AG04449 (cell line): ENCODE measurements around the gene PPP2R5A.

Source experiments
- CTCF ChIA-PET: fragments of 350-600 bp; formaldehyde crosslinking; extraction: SDS; loops from one replicate; lab custom pipeline; 2021; ENCODE audit warnings: antibody characterized with exemption; lab: Yijun Ruan, JAX
- POLR2A ChIA-PET: fragments of 400-600, 350-600 bp; formaldehyde crosslinking; extraction: SDS; loops from one replicate; lab custom pipeline; 2020; ENCODE audit warnings: antibody characterized with exemption, inconsistent platforms; lab: Yijun Ruan, JAX
- DNase-seq: peaks from one replicate; pipeline ENCODE4 v3.0.0-alpha.2; 2010; ENCODE audit warnings: low read depth, low spot score
- H3K4me3 ChIP-seq: 2 replicates; pipeline ENCODE4 v1.5.1; 2011; ENCODE audit warnings: low read depth, mild to moderate bottlenecking, control low read depth, low read length
- TF ChIP-seq, protein P1 (sequence below): IDR thresholded peaks from one replicate; pipeline ENCODE4 v1.5.1; 2011; ENCODE audit warnings: mild to moderate bottlenecking, moderate library complexity, low read length, control low read depth, inconsistent platforms; ENCODE audit not compliant: insufficient read depth; ENCODE audit errors: missing control alignments

The PPP2R5A gene

DNA sequence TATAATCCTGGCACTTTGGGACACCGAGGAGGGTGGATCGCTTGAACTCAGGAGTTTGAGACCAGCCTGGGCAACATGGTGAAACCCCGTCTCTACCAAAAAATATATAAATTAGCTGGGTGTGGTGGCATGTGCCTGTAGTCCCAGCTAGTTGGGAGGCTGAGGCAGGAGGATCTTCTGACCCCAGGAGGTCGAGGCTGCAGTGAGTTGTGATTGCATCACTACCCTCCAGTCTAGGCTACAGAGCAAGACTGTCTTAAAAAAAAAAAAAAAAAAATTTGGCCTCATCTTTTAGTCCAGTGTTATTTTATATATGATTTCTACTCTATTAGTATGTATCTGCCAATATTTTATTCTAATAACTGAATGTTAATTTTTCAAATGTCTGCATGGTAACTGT, 59.7 kb downstream of the PPP2R5A start:
- no peak for DNase-seq
- H3K4me3 ChIP-seq, result no peak overlapping the region
- TF ChIP-seq, protein P1, sequence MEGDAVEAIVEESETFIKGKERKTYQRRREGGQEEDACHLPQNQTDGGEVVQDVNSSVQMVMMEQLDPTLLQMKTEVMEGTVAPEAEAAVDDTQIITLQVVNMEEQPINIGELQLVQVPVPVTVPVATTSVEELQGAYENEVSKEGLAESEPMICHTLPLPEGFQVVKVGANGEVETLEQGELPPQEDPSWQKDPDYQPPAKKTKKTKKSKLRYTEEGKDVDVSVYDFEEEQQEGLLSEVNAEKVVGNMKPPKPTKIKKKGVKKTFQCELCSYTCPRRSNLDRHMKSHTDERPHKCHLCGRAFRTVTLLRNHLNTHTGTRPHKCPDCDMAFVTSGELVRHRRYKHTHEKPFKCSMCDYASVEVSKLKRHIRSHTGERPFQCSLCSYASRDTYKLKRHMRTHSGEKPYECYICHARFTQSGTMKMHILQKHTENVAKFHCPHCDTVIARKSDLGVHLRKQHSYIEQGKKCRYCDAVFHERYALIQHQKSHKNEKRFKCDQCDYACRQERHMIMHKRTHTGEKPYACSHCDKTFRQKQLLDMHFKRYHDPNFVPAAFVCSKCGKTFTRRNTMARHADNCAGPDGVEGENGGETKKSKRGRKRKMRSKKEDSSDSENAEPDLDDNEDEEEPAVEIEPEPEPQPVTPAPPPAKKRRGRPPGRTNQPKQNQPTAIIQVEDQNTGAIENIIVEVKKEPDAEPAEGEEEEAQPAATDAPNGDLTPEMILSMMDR, result no peak
- ChIA-PET CTCF (interaction anchor here (0.7 to 1.4 kb wide), 5 partner anchors 21 to 664 kb away, joined by 3 to 6 read pairs (median 3); partner anchors contain the start of gene PACC1), POLR2A (no interaction called here)

DNA sequence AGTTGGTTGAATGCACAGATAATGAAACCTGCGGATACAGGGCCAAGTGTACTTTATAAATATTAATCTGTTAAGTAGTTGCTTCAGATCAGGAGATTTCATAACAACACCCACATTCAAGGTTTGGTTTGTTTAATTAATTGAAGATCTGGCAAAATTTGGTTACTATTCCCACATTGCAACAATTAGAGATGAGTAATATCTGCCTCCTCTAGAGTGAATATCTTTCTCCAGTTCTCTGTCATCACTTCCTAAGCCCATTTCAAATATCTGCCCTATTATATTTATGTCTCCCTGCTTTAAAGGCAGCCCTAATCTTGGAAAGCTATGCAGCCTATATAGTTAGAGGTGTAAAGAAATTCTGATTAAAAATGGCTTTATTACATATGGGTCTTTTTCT, 61.4 kb downstream of the PPP2R5A start:
- no peak overlapping the region for H3K4me3 ChIP-seq
- CTCF ChIA-PET, result interaction anchor here (1.0 to 1.8 kb wide), 2 partner anchors 20 to 276 kb away, joined by 4 to 7 read pairs; no protein-coding TSS in a partner anchor
- POLR2A ChIA-PET, result no interaction called here
- DNase-seq, result no peak
- TF ChIP-seq, protein P1, result no peak

DNA sequence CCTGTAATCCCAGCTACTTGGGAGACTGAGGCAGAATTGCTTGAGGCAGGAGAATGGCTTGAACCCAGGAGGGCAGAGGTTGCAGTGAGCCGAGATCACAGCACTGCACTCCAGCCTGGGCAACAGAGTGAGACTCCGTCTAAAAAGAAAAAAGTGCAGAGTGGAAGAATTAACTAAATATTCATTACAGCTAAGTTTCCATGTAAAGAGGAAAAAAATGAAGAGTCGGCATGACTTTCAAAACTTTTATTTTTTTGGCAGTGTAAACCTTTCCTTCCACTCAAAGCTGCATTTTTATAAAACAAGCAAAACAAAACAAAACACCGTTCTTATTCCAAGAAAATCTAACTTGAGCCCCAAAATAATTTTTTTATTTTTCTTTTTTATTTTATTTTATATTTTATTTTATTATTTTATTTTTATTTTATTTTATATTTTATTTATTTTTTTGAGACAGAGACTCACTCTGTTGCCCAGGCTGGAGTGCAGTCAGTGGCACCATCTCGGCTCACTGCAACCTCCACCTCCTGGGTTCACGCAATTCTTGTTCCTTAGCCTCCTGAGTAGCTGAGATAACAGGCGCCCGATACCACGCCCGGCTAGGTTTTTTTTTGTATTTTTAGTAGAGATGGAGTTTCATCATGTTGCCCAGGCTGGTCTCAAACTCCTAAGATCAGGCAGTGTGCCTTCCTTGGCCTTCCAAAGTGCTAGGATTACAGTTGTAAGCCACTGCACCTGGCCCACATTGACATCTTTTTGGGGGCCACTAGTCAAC, 66.6 kb downstream of the PPP2R5A start:
- no peak overlapping the region for H3K4me3 ChIP-seq
- ChIA-PET CTCF (interaction anchor here (1.0 to 4.7 kb wide), 5 partner anchors 15 to 289 kb away, joined by 3 to 25 read pairs (median 3); no protein-coding TSS in a partner anchor), POLR2A (interaction anchor here (0.7 kb wide), 1 partner anchor 91 kb away, joined by 4 read pairs; no protein-coding TSS in a partner anchor)
- TF ChIP-seq, protein P1, result no peak
- DNase-seq, result no peak

DNA sequence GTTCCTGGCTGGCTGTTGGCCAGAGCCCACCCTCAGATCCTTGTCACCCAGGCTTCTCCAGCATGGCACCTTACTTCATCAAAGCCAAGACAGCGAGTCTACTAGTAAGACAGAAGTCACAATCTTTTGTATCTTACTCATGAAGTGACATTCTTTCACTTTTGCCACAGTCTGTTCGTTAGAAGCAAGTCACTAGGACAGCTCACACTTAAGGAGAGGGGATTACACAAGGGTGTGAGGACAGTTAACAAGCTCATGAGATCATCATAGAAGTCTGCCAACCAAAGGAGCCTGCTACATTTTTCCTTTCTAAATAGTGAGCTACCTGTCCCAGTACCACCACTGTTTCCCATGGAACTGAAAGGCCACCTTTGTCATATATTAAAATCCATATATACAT, 68.0 kb downstream of the PPP2R5A start:
- no peak overlapping the region for H3K4me3 ChIP-seq
- no peak for DNase-seq
- ChIA-PET POLR2A (no interaction called here), CTCF (interaction anchor here (1.8 to 4.7 kb wide), 2 partner anchors 14 to 283 kb away, joined by 10 to 25 read pairs; no protein-coding TSS in a partner anchor)
- TF ChIP-seq, protein P1, result no peak

DNA sequence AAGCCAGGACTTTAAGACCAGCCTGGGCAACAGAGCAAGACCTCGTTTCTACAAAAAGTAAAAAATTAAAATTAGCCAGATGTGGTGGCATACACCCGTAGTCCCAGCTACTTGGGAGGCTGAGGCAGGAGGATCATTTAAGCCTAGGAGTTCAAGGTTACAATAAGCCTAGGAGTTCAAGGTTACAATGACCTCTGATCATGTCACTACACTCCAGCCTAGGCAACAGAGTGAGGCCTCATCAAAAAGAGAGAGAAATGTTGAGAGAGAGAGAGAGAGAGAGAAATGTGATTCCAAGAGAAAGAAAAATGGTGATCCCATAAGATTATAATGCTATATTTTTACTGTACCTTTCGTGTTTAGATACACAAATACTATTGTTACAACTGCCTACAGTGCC, 69.3 kb downstream of the PPP2R5A start:
- DNase-seq, result no peak
- H3K4me3 ChIP-seq, result no peak overlapping the region
- CTCF ChIA-PET, result interaction anchor here (4.7 kb wide), 1 partner anchor 284 kb away, joined by 25 read pairs; no protein-coding TSS in a partner anchor
- TF ChIP-seq, protein P1, result no peak
- POLR2A ChIA-PET, result no interaction called here
